Keratinocyte (primary cell): ENCODE data around the gene COL9A3.

Experiments used
- CTCF ChIP-seq, 3 experiments: IDR thresholded peaks in 1 of 3; conservative IDR thresholded peaks in 1 of 3; optimal IDR thresholded peaks in 1 of 3; 2 replicates in 2 of 3; 3 replicates in 1 of 3; pipeline versions ENCODE3 to v1.5.1; 2011; ENCODE audit warnings: low read length in 3 of 3, mild to moderate bottlenecking in 3 of 3, moderate library complexity in 2 of 3, control low read depth in 1 of 3, inconsistent platforms in 1 of 3; ENCODE audit not compliant: insufficient read depth in 2 of 3; ENCODE audit errors: extremely low read depth in 1 of 3
- EZH2 ChIP-seq: IDR thresholded peaks from one replicate; pipeline ENCODE4 v1.6.1; 2012; ENCODE audit warnings: inconsistent platforms, mild to moderate bottlenecking, low read length, moderate library complexity

DNA sequence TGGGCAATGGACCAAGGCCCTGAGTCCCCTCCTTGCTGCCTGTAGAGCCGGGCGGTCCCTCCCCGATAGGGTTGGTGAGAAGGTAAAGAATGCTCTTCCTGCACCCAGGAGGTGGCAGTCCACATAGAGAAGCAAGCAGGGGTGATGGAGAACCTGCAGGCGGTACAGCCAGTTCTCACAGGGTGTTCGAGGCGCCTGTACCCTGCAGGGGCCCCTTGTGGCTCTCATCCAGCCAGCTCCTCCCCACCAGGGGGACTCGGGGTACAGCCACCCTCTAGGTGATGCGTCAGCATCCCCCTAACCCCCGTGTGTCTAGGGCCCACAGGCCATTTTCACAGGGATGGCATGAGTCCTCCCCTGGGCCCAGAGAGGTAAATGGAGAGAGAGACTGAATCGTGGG is 5.1 kb upstream of the COL9A3 start:
- no peak for TF ChIP-seq CTCF (optimal IDR thresholded peaks at IDR 0.05 in 1 of 3, IDR thresholded peaks at IDR 0.05 in 1 of 3, conservative IDR thresholded peaks at IDR 0.05 in 1 of 3; ENCODE audit: extremely low read depth in 1 of 3, insufficient read depth in 2 of 3, low read length in 3 of 3)
- TF ChIP-seq EZH2, result no peak
